ENCODE measurements around the gene SPSB4.

The SPSB4 gene

DNA sequence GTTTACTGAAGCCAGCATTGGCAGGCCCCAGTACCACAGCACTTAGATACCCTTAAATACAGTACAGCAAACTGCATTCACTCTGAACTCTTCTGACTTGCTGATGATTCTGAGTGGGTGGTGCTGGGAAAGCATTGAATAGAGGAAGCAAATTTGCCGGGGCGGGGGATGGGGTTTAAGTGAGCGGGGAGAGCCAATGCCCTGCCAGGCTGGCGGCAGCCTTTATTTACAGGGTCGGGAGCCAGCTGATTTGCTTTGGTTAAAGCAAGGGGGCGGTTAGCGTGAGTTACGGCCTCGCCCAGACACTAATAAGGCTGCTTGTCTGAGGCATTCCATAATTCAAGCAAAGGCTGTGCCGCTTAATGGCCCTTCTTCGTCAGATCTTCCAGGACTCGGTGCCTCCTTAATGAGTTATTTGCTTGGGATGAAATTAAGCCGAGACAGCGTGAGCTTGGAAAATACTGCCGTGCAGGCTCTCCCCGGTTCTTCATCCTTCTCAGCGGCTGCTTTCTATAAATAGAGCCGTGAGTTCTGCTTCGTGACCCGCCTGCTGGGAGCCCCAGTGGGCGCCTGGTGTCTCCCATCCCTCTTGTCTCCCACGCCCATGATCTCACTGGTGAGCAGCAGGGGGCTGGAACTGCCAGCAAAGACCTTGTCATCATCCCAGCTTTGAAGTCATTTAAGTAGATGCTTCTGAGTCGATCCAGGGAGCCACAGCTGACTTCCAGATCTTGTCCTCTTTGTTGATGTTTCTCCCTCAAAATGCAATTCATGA, 25.8 kb downstream of the SPSB4 start:
- Histone ChIP-seq H3K27me3 (ENCODE audit: control insufficient read depth, insufficient read depth, low read length) (no peaks in the 10 kb centered on the region), H3K9me3 (ENCODE audit: control insufficient read depth, insufficient read depth, low read depth, low read length) (no peaks in the 10 kb centered on the region), H3K36me3 (ENCODE audit: control insufficient read depth, insufficient read depth, low read length) (no peaks in the 10 kb centered on the region), H3K4me3 (ENCODE audit: low read depth, low read length) (peak overlapping the region; percentile 38; the same call in 1 of the 2 replicates), H3K4me1 (ENCODE audit: control insufficient read depth, insufficient read depth, low read length) (peaks cover 83% of the 10 kb centered on the region), H3K9ac (ENCODE audit: low read length) (peak overlapping the region; percentile 69), H3K27ac (ENCODE audit: low read depth, low read length) (peak overlapping the region; percentile 59; the same call in 1 of the 2 replicates)

DNA sequence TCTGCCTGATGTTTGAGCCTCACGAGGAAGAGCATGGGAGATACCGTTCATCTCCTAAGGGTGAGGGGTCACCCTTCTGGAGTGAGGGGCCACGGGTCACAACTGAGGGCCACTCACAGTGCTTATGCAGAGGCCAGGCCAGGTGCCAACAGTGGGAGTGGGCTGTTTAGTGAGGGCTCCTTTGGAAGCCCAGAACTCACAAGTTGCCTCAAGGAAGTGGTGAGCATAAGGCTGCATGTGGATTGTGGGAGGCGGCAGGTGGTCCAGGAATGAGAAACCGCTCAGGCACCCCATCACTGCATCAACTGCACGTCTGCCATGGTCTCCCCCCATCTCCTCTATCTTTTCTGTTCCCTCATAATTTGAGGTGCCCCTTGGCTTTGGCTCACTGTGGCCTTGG, 26.5 kb downstream of the SPSB4 start:
- Histone ChIP-seq H3K9ac (ENCODE audit: low read length) (peak overlapping the region; percentile 50), H3K4me1 (ENCODE audit: control insufficient read depth, insufficient read depth, low read length) (peaks cover 83% of the 10 kb centered on the region), H3K27me3 (ENCODE audit: control insufficient read depth, insufficient read depth, low read length) (no peaks in the 10 kb centered on the region), H3K4me3 (ENCODE audit: low read depth, low read length) (peak overlapping the region; percentile 38; the same call in 1 of the 2 replicates), H3K27ac (ENCODE audit: low read depth, low read length) (peak overlapping the region; percentile 59; the same call in 1 of the 2 replicates), H3K36me3 (ENCODE audit: control insufficient read depth, insufficient read depth, low read length) (no peaks in the 10 kb centered on the region), H3K9me3 (ENCODE audit: control insufficient read depth, insufficient read depth, low read depth, low read length) (no peaks in the 10 kb centered on the region)

DNA sequence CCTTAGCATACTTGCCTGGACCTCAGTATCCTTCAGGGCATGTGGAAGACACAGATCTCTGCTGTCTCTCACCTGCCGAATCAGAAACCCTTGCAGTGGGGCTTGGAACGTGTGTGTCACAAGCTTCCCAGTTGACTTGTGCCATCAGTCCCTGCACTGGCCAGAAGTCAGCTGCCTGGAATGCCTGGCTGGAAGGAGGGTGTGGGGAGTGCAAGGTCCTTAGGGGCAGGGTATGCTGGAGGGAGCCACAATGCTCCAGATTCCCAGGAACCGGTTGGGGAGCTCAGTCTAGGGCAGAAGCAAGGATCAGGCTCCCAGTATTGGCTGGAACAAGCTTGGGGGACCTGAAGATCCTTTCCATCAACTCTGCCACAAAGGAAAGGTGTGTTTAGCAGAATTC, 27.1 kb downstream of the SPSB4 start:
- H3K4me1 ChIP-seq (ENCODE audit: control insufficient read depth, insufficient read depth, low read length) = peaks cover 84% of the 10 kb centered on the region
- peak overlapping the region; percentile 50 for H3K9ac ChIP-seq (ENCODE audit: low read length)
- no peaks in the 10 kb centered on the region for H3K9me3 ChIP-seq (ENCODE audit: control insufficient read depth, insufficient read depth, low read depth, low read length)
- no peaks in the 10 kb centered on the region for H3K27me3 ChIP-seq (ENCODE audit: control insufficient read depth, insufficient read depth, low read length)
- no peaks in the 10 kb centered on the region for H3K36me3 ChIP-seq (ENCODE audit: control insufficient read depth, insufficient read depth, low read length)
- H3K27ac ChIP-seq (ENCODE audit: low read depth, low read length) = no peak overlapping the region
- H3K4me3 ChIP-seq (ENCODE audit: low read depth, low read length) = no peak overlapping the region

DNA sequence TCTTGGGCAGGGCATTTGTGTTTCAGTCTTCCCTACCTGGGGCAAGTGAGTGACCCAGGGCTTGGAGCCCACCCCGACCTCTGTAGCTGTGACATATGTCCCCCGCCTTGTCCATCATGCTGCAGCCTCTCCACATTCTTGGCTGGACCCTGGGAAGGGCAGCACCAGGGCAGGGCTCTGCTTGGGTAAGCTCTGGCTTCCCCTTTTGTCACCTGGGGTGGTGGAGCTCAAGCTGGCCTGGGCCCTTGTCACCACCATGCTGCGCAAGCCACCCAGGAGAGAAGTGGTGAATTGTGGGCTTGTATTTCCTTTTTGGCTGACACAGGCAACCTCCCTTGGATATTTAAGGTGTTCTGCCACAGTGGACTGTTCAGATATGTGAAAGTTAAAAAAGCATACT, 29.3 kb downstream of the SPSB4 start:
- H3K4me1 ChIP-seq (ENCODE audit: control insufficient read depth, insufficient read depth, low read length) = peaks cover 80% of the 10 kb centered on the region
- H3K27me3 ChIP-seq (ENCODE audit: control insufficient read depth, insufficient read depth, low read length) = no peaks in the 10 kb centered on the region
- no peak overlapping the region for H3K4me3 ChIP-seq (ENCODE audit: low read depth, low read length)
- no peaks in the 10 kb centered on the region for H3K36me3 ChIP-seq (ENCODE audit: control insufficient read depth, insufficient read depth, low read length)
- H3K9ac ChIP-seq (ENCODE audit: low read length) = no peak overlapping the region
- no peak overlapping the region; the same call in 1 of the 2 replicates for H3K27ac ChIP-seq (ENCODE audit: low read depth, low read length)
- no peaks in the 10 kb centered on the region for H3K9me3 ChIP-seq (ENCODE audit: control insufficient read depth, insufficient read depth, low read depth, low read length)

DNA sequence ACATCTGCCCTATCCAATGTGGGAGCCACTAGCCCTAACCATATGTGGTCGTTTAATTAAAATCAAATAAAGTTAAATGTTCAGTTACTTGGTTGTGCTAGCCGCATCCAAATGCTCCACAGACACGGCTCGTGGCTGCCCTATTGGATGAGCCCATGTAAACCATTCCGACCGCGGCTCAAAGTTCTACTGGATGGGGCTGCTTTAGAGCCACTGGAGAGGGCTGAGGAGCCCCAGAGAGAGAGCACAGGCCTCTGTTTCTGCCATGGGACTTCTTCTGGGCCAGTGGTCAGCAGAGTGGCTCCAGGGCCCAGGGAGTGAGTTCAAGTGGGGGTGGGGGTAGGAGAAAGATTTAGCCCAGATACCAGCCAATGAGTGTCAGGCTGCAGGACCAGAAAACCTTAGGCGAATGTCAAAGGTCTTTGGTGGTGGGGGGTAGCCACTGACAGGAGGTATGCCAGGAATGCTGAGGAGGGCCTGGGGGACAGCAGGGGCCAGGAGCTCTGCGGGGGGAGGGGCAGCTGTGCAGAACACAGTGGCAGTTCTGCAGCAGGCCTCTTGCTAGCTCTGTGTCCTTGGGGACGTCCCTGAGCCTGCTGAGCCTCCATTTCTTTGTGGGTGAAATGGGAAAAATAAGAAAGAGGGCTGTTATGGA, 30.1 kb downstream of the SPSB4 start:
- no peaks in the 10 kb centered on the region for H3K9me3 ChIP-seq (ENCODE audit: control insufficient read depth, insufficient read depth, low read depth, low read length)
- H3K36me3 ChIP-seq (ENCODE audit: control insufficient read depth, insufficient read depth, low read length) = no peaks in the 10 kb centered on the region
- H3K4me1 ChIP-seq (ENCODE audit: control insufficient read depth, insufficient read depth, low read length) = peaks cover 82% of the 10 kb centered on the region
- H3K4me3 ChIP-seq (ENCODE audit: low read depth, low read length) = peak overlapping the region; percentile 2; the same call in 1 of the 2 replicates
- H3K27me3 ChIP-seq (ENCODE audit: control insufficient read depth, insufficient read depth, low read length) = no peaks in the 10 kb centered on the region
- peak overlapping the region; percentile 49 for H3K9ac ChIP-seq (ENCODE audit: low read length)
- peak overlapping the region; percentile 49; the same call in 1 of the 2 replicates for H3K27ac ChIP-seq (ENCODE audit: low read depth, low read length)

DNA sequence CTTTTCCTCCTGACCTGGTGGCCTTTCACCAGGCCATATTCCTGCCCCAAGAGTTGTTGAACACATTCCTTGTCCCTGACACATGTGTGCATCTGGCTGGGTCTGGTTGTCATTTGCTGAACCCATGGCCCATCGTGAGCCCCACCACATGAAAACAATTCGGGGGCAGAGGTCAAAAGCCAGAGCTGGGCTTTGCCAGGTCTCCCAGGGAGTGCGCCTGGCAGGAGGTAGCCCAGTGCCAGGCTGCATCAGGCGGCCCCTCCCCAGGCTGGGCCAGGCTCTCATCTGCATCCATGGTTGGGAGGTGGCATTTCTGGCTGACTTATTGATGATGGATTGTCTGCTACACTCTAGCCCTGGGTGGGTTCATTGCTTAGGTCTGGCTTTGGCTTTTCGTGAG, 30.9 kb downstream of the SPSB4 start:
- Histone ChIP-seq H3K4me1 (ENCODE audit: control insufficient read depth, insufficient read depth, low read length) (peaks cover 81% of the 10 kb centered on the region), H3K9me3 (ENCODE audit: control insufficient read depth, insufficient read depth, low read depth, low read length) (no peaks in the 10 kb centered on the region), H3K9ac (ENCODE audit: low read length) (peak overlapping the region; percentile 49)

DNA sequence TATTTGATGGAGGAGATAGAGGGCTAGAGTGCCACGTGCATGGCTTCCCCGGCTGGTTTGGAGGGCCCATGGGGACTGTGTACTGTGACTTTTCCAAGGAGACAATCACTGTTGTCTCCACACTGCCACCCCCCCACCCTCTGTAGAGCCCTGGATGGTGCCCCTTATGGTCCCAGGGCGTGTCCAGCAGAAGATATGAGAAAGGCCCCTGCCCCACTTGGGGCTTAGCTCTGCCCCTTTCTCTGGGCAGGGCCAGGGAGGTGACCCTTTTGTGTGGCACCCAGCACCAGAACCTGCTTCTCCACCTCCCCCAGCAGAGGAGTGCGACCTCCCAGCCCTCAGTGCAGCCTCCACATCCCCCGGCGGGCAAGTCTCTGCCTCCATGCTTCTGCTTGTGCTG, 32.1 kb downstream of the SPSB4 start:
- H3K27ac ChIP-seq (ENCODE audit: low read depth, low read length) = no peak overlapping the region; the same call in 1 of the 2 replicates
- peaks cover 76% of the 10 kb centered on the region for H3K4me1 ChIP-seq (ENCODE audit: control insufficient read depth, insufficient read depth, low read length)
- H3K9ac ChIP-seq (ENCODE audit: low read length) = peak overlapping the region; percentile 42
- H3K9me3 ChIP-seq (ENCODE audit: control insufficient read depth, insufficient read depth, low read depth, low read length) = no peaks in the 10 kb centered on the region
- no peaks in the 10 kb centered on the region for H3K36me3 ChIP-seq (ENCODE audit: control insufficient read depth, insufficient read depth, low read length)
- H3K4me3 ChIP-seq (ENCODE audit: low read depth, low read length) = no peak overlapping the region
- no peaks in the 10 kb centered on the region for H3K27me3 ChIP-seq (ENCODE audit: control insufficient read depth, insufficient read depth, low read length)

More for the DNA sequence above, 30.9 kb downstream of the SPSB4 start:
- H3K36me3 ChIP-seq (ENCODE audit: control insufficient read depth, insufficient read depth, low read length) = no peaks in the 10 kb centered on the region
- H3K27me3 ChIP-seq (ENCODE audit: control insufficient read depth, insufficient read depth, low read length) = no peaks in the 10 kb centered on the region
- peak overlapping the region; percentile 49; the same call in 1 of the 2 replicates for H3K27ac ChIP-seq (ENCODE audit: low read depth, low read length)
- H3K4me3 ChIP-seq (ENCODE audit: low read depth, low read length) = peak overlapping the region; percentile 2; the same call in 1 of the 2 replicates

DNA sequence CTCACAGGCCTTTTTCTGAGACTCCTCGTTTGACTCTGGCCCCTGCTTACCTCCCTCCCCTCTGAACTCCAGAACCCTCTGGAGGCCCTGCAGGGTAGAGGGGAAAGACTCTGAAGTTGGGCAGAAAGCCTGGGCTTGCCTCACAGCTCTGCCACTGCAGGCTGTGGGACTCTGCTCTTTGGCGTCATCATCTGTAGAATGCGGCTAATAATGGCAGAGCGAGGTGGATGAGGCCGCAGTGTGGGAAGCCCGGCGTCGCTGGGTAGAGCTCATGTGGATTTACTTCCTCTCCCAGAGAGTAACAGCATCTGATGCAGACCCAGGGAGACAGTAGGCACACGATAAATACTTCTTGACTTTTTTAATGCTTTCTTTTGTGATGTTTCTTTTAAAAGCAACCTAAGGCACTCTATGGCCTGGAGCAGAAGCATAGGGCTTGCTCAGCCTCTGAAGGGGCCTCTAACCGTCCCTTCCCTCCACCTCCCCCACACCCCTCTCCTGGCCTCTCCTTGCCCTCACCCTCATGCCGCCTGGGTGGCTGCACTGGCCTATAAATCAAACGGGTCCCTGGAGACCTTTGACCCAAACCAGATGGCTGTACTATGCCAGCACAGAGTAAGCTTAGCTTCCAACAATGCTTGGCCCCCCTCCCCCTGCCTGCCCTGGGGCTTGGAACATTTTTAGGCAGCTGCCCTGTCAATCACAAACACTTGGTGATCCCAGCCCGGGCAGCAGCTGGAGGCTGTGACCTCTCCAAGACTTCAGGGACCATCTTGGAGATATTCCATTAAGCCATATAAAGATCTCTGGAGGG, 32.9 kb downstream of the SPSB4 start:
- Histone ChIP-seq H3K4me3 (ENCODE audit: low read depth, low read length) (no peak overlapping the region), H3K4me1 (ENCODE audit: control insufficient read depth, insufficient read depth, low read length) (peaks cover 75% of the 10 kb centered on the region), H3K36me3 (ENCODE audit: control insufficient read depth, insufficient read depth, low read length) (no peaks in the 10 kb centered on the region), H3K9me3 (ENCODE audit: control insufficient read depth, insufficient read depth, low read depth, low read length) (no peaks in the 10 kb centered on the region), H3K27me3 (ENCODE audit: control insufficient read depth, insufficient read depth, low read length) (no peaks in the 10 kb centered on the region), H3K27ac (ENCODE audit: low read depth, low read length) (peak overlapping the region; percentile 13; the same call in 1 of the 2 replicates), H3K9ac (ENCODE audit: low read length) (peak overlapping the region; percentile 42)

DNA sequence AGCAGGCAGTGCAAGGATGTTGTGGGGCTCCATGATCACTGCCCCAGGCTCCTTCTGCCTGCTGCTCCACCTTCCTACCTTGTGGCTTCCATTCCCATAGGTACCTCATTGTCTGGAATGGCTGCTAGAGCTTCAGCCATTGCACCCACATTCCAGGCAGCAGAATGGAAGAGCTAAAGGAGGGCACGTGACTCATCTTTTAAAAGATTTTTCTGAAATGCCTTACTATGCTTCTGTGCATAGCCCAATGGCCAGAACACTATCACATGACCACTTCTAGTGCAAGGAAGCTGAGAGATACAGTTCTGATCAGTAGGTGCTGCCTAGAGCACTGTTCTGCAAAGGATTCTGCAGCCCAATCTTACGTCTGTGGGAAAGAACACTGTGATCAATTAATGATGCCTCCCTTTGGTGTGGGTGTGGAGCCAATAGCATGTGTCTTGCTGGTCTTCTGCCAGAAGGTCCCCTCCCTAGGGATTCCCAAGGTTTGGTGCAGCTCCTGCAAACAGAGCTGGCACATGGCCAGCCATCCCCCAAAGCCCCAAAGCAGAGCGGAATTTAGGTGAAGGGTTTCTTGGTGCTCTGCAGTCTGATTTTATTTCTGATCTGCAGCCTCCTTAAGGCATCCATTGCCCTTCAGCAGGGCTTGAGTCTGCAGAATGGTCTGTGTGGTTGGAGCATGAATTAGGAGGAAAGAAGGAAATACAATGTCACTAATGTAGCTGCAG, 34.4 kb downstream of the SPSB4 start:
- H3K9me3 ChIP-seq (ENCODE audit: control insufficient read depth, insufficient read depth, low read depth, low read length) = no peaks in the 10 kb centered on the region
- no peak overlapping the region for H3K4me3 ChIP-seq (ENCODE audit: low read depth, low read length)
- H3K4me1 ChIP-seq (ENCODE audit: control insufficient read depth, insufficient read depth, low read length) = peaks cover 78% of the 10 kb centered on the region
- no peaks in the 10 kb centered on the region for H3K27me3 ChIP-seq (ENCODE audit: control insufficient read depth, insufficient read depth, low read length)
- H3K36me3 ChIP-seq (ENCODE audit: control insufficient read depth, insufficient read depth, low read length) = no peaks in the 10 kb centered on the region
- no peak overlapping the region for H3K9ac ChIP-seq (ENCODE audit: low read length)
- no peak overlapping the region for H3K27ac ChIP-seq (ENCODE audit: low read depth, low read length)

DNA sequence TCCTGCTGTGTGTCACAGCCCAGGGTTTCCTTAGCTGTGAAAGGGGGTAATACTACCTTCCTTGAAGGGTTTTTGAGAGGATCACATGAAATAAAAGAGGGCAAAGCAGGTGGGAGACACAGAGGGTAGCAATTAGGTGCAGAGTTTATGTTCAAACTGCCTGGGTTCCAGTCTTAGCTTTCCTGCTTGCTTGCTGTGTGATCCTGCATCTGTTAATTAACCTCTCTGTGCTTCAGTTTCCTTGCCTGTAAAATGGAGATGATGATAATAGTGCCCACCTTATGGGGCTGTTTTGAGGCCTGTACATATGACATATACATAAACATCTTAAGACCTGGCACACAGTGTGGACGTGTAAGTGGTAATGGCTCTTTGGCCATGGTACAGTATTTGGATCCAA, 35.0 kb downstream of the SPSB4 start:
- H3K9me3 ChIP-seq (ENCODE audit: control insufficient read depth, insufficient read depth, low read depth, low read length) = no peaks in the 10 kb centered on the region
- H3K36me3 ChIP-seq (ENCODE audit: control insufficient read depth, insufficient read depth, low read length) = no peaks in the 10 kb centered on the region
- H3K27ac ChIP-seq (ENCODE audit: low read depth, low read length) = no peak overlapping the region
- no peak overlapping the region for H3K4me3 ChIP-seq (ENCODE audit: low read depth, low read length)
- H3K4me1 ChIP-seq (ENCODE audit: control insufficient read depth, insufficient read depth, low read length) = peaks cover 73% of the 10 kb centered on the region
- H3K27me3 ChIP-seq (ENCODE audit: control insufficient read depth, insufficient read depth, low read length) = no peaks in the 10 kb centered on the region
- H3K9ac ChIP-seq (ENCODE audit: low read length) = no peak overlapping the region

All from HUES6 (cell line).